ENCODE data around the gene TPM4. TPM values are rescaled to one million over a fixed set of nuclear protein-coding genes. Genes with fewer than 3 reads are reported as not detected.

TPM4 gene
- total RNA-seq, 1 donor from 2014 or later = 582 TPM

GRCh38 chr19:16061943-16062342 lies 14.4 kb upstream of the TPM4 start:
- Mint-ChIP-seq H3K4me1 (peaks cover 3% of the 10 kb centered on the region), H3K36me3 (no peaks in the 10 kb centered on the region), H3K27me3 (ENCODE audit: low read depth) (no peaks in the 10 kb centered on the region), H3K4me3 (no peak overlapping the region), H3K27ac (no peak overlapping the region), H3K9me3 (peaks cover 18% of the 10 kb centered on the region)
- no peak for DNase-seq (ENCODE audit: low spot score in 2 of 2, unreplicated experiment in 2 of 2)
- TF ChIP-seq, protein P1, sequence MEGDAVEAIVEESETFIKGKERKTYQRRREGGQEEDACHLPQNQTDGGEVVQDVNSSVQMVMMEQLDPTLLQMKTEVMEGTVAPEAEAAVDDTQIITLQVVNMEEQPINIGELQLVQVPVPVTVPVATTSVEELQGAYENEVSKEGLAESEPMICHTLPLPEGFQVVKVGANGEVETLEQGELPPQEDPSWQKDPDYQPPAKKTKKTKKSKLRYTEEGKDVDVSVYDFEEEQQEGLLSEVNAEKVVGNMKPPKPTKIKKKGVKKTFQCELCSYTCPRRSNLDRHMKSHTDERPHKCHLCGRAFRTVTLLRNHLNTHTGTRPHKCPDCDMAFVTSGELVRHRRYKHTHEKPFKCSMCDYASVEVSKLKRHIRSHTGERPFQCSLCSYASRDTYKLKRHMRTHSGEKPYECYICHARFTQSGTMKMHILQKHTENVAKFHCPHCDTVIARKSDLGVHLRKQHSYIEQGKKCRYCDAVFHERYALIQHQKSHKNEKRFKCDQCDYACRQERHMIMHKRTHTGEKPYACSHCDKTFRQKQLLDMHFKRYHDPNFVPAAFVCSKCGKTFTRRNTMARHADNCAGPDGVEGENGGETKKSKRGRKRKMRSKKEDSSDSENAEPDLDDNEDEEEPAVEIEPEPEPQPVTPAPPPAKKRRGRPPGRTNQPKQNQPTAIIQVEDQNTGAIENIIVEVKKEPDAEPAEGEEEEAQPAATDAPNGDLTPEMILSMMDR (IDR thresholded peaks at IDR 0.05; ENCODE audit: unreplicated experiment) = no peak

DNA sequence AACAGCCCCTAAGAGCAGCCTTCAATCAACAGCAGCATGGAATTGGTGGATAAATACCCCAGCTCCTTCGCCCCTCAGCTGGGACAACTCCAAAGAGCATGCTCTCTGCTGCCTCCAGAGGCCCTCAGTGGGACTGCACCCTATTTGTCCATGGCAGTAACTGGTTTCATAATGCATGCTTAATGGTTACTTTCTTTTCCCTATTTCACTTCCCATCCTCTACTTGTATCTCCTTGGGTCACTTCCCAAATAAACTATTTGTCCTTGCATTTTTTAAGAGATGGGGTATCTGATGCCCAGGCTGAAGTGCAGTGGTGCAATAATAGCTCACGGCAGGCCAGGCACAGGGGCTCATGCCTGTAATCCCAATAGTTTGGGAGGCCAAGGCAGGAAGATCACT lies 13.5 kb upstream of the TPM4 start:
- H3K27me3 Mint-ChIP-seq (ENCODE audit: low read depth) = no peaks in the 10 kb centered on the region
- no peak overlapping the region for H3K27ac Mint-ChIP-seq
- no peaks in the 10 kb centered on the region for H3K36me3 Mint-ChIP-seq
- H3K4me1 Mint-ChIP-seq = peaks cover 3% of the 10 kb centered on the region
- no peak overlapping the region for H3K4me3 Mint-ChIP-seq
- TF ChIP-seq, protein P1 (IDR thresholded peaks at IDR 0.05; ENCODE audit: unreplicated experiment) = peak; percentile 76
- no peak for DNase-seq (ENCODE audit: low spot score in 2 of 2, unreplicated experiment in 2 of 2)
- peaks cover 12% of the 10 kb centered on the region for H3K9me3 Mint-ChIP-seq

GRCh38 chr19:16064209-16064889 lies 11.9 kb upstream of the TPM4 start:
- H3K27me3 Mint-ChIP-seq (ENCODE audit: low read depth) = no peaks in the 10 kb centered on the region
- TF ChIP-seq, protein P1 (IDR thresholded peaks at IDR 0.05; ENCODE audit: unreplicated experiment) = no peak
- no peak for DNase-seq (ENCODE audit: low spot score in 2 of 2, unreplicated experiment in 2 of 2)
- no peak overlapping the region for H3K27ac Mint-ChIP-seq
- no peaks in the 10 kb centered on the region for H3K36me3 Mint-ChIP-seq
- H3K4me3 Mint-ChIP-seq = no peak overlapping the region
- peaks cover 3% of the 10 kb centered on the region for H3K4me1 Mint-ChIP-seq
- H3K9me3 Mint-ChIP-seq = peaks cover 12% of the 10 kb centered on the region

- H3K9me3 Mint-ChIP-seq = peaks cover 4% of the 10 kb centered on the region
- H3K27me3 Mint-ChIP-seq (ENCODE audit: low read depth) = no peaks in the 10 kb centered on the region
- no peak overlapping the region for H3K4me3 Mint-ChIP-seq
- DNase-seq (ENCODE audit: low spot score in 2 of 2, unreplicated experiment in 2 of 2) = no peak
- peaks cover 3% of the 10 kb centered on the region for H3K4me1 Mint-ChIP-seq
- TF ChIP-seq, protein P1 (IDR thresholded peaks at IDR 0.05; ENCODE audit: unreplicated experiment) = no peak
- no peaks in the 10 kb centered on the region for H3K36me3 Mint-ChIP-seq
- no peak overlapping the region for H3K27ac Mint-ChIP-seq
Measured at GRCh38 chr19:16066611-16067104, 9.6 kb upstream of the TPM4 start.

- H3K9me3 Mint-ChIP-seq = no peaks in the 10 kb centered on the region
- no peaks in the 10 kb centered on the region for H3K36me3 Mint-ChIP-seq
- no peak overlapping the region for H3K27ac Mint-ChIP-seq
- no peak overlapping the region for H3K4me3 Mint-ChIP-seq
- TF ChIP-seq, protein P1 (IDR thresholded peaks at IDR 0.05; ENCODE audit: unreplicated experiment) = no peak
- peaks cover 3% of the 10 kb centered on the region for H3K4me1 Mint-ChIP-seq
- no peak for DNase-seq (ENCODE audit: low spot score in 2 of 2, unreplicated experiment in 2 of 2)
- no peaks in the 10 kb centered on the region for H3K27me3 Mint-ChIP-seq (ENCODE audit: low read depth)
Measured at GRCh38 chr19:16067205-16067938, 8.9 kb upstream of the TPM4 start.
